DND-41 (cell line): ENCODE results near the gene OR2AT4.

Source experiments
- ATAC-seq: fragments of 200-7000 bp; cut with Tn5 transposase; 3 replicates; pipeline ENCODE4 v1.9.1; 2021; ENCODE audit warnings: low read depth; ENCODE audit not compliant: insufficient read depth
- DNase-seq: peaks from one replicate; pipeline ENCODE4 v3.0.0-alpha.2; 2020
- H2AFZ ChIP-seq: 2 replicates; pipeline ENCODE4 v1.6.0; 2012; ENCODE audit warnings: low read depth, low read length
- H3K27ac ChIP-seq: 2 replicates; pipeline ENCODE4 v1.5.1; 2012; ENCODE audit warnings: low read length, inconsistent platforms
- H3K27me3 ChIP-seq: fragments of 200-600 bp; sonication (generic); 2 replicates; pipeline ENCODE4 v1.6.0; 2012; ENCODE audit warnings: low read length, mild to moderate bottlenecking, inconsistent platforms; ENCODE audit not compliant: insufficient read depth, poor library complexity
- H3K36me3 ChIP-seq: 2 replicates; pipeline ENCODE4 v1.5.1; 2012; ENCODE audit warnings: low read length, inconsistent platforms; ENCODE audit not compliant: insufficient read depth
- H3K4me1 ChIP-seq: 2 replicates; pipeline ENCODE4 v1.5.1; 2012; ENCODE audit warnings: mild to moderate bottlenecking, low read length; ENCODE audit not compliant: insufficient read depth
- H3K4me2 ChIP-seq: 2 replicates; pipeline ENCODE4 v1.6.0; 2012; ENCODE audit warnings: mild to moderate bottlenecking, moderate library complexity, low read length, inconsistent platforms; ENCODE audit not compliant: insufficient read depth
- H3K4me3 ChIP-seq, 2 experiments: fragments of 200-600 bp in 1 of 2; shearing (Covaris generic) in 1 of 2; 2 replicates each; pipeline ENCODE4 v1.5.1; 2012 to 2016; ENCODE audit warnings: inconsistent platforms in 2 of 2, low read length in 2 of 2, mild to moderate bottlenecking in 2 of 2, low read depth in 1 of 2, moderate library complexity in 1 of 2
- H3K79me2 ChIP-seq: 2 replicates; pipeline ENCODE4 v1.6.0; 2012; ENCODE audit warnings: low read length, inconsistent platforms; ENCODE audit not compliant: insufficient read depth
- H3K9ac ChIP-seq: 2 replicates; pipeline ENCODE4 v1.6.0; 2012; ENCODE audit warnings: low read depth, mild to moderate bottlenecking, inconsistent platforms, low read length, moderate library complexity
- H3K9me3 ChIP-seq: 2 replicates; pipeline ENCODE4 v1.5.1; 2012; ENCODE audit warnings: low read length, moderate library complexity, mild to moderate bottlenecking, inconsistent platforms; ENCODE audit not compliant: insufficient read depth, severe bottlenecking
- H4K20me1 ChIP-seq: 2 replicates; pipeline ENCODE4 v1.6.0; 2012; ENCODE audit warnings: low read length; ENCODE audit not compliant: insufficient read depth
- EZH2 ChIP-seq: IDR thresholded peaks from 3 replicates; pipeline ENCODE4 v1.6.1; 2012; ENCODE audit warnings: borderline replicate concordance, low read depth, mild to moderate bottlenecking, moderate library complexity, low read length, inconsistent platforms; ENCODE audit not compliant: severe bottlenecking
- TF ChIP-seq, protein P1 (sequence below): IDR thresholded peaks from 2 replicates; pipeline ENCODE4 v1.5.1; 2012; ENCODE audit warnings: borderline replicate concordance, low read length, moderate library complexity, mild to moderate bottlenecking; ENCODE audit not compliant: poor library complexity, severe bottlenecking; ENCODE audit errors: extremely low read depth

The OR2AT4 gene

GRCh38 chr11:75084883-75085282, 11.8 kb downstream of the OR2AT4 start:
- no peaks in the 10 kb centered on the region for H3K9me3 ChIP-seq
- H3K9ac ChIP-seq = no peak overlapping the region
- no peaks in the 10 kb centered on the region for H4K20me1 ChIP-seq
- no peaks in the 10 kb centered on the region for H3K4me1 ChIP-seq
- no peaks in the 10 kb centered on the region for H3K79me2 ChIP-seq
- TF ChIP-seq, protein P1, sequence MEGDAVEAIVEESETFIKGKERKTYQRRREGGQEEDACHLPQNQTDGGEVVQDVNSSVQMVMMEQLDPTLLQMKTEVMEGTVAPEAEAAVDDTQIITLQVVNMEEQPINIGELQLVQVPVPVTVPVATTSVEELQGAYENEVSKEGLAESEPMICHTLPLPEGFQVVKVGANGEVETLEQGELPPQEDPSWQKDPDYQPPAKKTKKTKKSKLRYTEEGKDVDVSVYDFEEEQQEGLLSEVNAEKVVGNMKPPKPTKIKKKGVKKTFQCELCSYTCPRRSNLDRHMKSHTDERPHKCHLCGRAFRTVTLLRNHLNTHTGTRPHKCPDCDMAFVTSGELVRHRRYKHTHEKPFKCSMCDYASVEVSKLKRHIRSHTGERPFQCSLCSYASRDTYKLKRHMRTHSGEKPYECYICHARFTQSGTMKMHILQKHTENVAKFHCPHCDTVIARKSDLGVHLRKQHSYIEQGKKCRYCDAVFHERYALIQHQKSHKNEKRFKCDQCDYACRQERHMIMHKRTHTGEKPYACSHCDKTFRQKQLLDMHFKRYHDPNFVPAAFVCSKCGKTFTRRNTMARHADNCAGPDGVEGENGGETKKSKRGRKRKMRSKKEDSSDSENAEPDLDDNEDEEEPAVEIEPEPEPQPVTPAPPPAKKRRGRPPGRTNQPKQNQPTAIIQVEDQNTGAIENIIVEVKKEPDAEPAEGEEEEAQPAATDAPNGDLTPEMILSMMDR = no peak
- no peak for TF ChIP-seq EZH2
- H3K27ac ChIP-seq = no peak overlapping the region
- no peak overlapping the region for H3K4me2 ChIP-seq
- DNase-seq (no peak), ATAC-seq (no peak)
- no peak overlapping the region for H2AFZ ChIP-seq
- no peaks in the 10 kb centered on the region for H3K27me3 ChIP-seq
- H3K4me3 ChIP-seq = no peak overlapping the region
- no peaks in the 10 kb centered on the region for H3K36me3 ChIP-seq

DNA sequence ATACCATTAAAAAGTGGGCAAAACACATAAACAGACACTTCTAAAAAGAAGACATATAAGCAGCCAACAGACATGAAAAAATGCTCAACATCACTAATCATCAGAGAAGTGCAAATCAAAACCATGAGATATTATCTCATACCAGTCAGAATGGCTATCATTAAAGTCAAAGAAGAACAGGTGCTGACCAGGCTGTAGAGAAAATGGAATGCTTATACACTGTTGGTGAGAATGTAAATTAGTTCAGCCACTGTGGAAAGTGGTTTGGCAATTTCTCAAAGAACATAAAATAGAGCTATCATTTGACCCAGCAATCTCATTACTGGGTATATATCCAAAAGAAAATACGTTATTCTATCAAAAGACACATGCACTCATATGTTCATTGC, 13.5 kb downstream of the OR2AT4 start:
- Histone ChIP-seq H2AFZ (no peak overlapping the region), H3K79me2 (no peaks in the 10 kb centered on the region), H3K27me3 (no peaks in the 10 kb centered on the region), H3K9ac (no peak overlapping the region), H3K9me3 (no peaks in the 10 kb centered on the region), H4K20me1 (no peaks in the 10 kb centered on the region), H3K4me1 (no peaks in the 10 kb centered on the region), H3K4me3 (no peak overlapping the region), H3K36me3 (no peaks in the 10 kb centered on the region), H3K4me2 (no peak overlapping the region), H3K27ac (no peak overlapping the region)
- no peak for ATAC-seq
- no peak for DNase-seq
- TF ChIP-seq EZH2 = no peak
- TF ChIP-seq, protein P1 = no peak

DNA sequence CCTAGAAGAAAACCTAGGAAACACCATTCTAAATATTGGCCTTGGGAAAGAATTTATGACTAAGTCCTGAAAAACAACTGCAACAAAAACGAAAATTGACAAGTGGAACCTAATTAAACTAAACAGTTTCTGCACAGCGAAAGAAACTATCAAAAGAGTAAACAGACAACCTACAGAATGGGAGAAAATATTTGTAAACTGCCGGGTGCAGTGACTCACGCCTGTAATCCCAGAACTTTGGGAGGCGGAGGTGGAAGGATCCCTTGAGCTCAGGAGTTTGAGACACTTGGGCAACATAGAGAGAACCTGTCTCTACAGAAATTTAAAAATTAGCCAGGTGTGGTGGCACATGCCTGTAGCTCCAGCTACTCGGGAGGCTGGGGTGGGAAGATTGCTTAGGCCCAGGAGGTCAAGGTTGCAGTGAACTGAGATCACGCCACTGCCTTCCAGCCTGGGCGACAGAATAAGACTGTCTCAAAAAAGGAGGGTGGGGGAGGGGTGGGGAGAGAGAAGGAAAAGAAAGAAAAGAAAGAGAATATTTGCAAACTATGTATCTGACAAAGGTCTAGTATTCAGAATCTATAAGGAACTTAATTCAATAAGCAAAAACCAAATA, 14.0 kb downstream of the OR2AT4 start:
- no peaks in the 10 kb centered on the region for H3K27me3 ChIP-seq
- no peaks in the 10 kb centered on the region for H3K9me3 ChIP-seq
- H3K36me3 ChIP-seq = no peaks in the 10 kb centered on the region
- H3K4me1 ChIP-seq = no peaks in the 10 kb centered on the region
- H3K4me3 ChIP-seq = no peak overlapping the region
- H3K27ac ChIP-seq = no peak overlapping the region
- DNase-seq (no peak), ATAC-seq (no peak)
- H3K79me2 ChIP-seq = no peaks in the 10 kb centered on the region
- H3K4me2 ChIP-seq = no peak overlapping the region
- no peak for TF ChIP-seq EZH2
- TF ChIP-seq, protein P1 = no peak
- no peak overlapping the region for H3K9ac ChIP-seq
- H4K20me1 ChIP-seq = no peaks in the 10 kb centered on the region
- H2AFZ ChIP-seq = no peak overlapping the region
